GOT3 (cell line): ENCODE results near the gene DTNA.
A peak's percentile ranks its signal among the peaks of the same experiment; 100 is the strongest.
"Not testable (repeated sequence)": the region's sequence is repeated elsewhere in the genome, so short reads cannot be mapped to it uniquely, and the experiment has no call there.

ENCODE experiments used
- DNase-seq: peaks from one replicate; lab custom pipeline; 2025; ENCODE audit warnings: mixed read lengths; lab: John Stamatoyannopoulos, UW

The DTNA gene

DNA sequence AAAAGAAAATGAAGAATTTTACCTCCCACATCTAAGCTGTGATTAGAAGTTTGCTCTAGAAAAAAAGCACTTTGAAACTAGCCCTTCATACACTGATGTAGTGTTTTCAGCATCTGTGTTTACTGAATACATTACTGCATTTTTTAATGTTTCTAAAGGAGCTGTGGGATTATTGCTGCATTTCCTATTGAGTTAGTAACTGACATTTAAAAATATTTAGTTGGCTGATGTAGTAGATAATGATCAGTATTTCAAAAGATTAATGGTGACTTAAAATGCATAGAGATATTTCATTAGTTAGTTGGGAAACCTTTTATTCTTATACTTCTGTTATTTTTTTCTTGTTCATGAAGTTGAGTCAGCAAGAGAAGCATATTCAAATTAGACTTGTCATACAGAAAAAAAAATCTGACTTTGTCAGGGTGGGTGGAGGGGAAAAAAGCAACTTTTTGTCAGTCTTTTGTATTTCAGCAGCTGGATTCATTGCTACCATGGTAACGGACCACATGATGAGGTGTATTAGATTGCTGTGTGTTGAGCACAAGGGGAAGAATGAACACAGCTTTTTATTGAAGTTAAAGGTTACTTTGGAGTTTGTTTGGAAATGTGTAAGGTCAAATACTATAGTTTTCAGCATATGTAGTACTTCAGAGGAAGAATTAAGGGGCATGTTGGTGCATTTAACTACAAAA lies at the start of gene DTNA:
DTNA (plus strand) TSS at position 549 of the 692 bp plus-strand sequence. CDS start 45,679 bp downstream, outside the sequence.
- DNase-seq = no peak

DNA sequence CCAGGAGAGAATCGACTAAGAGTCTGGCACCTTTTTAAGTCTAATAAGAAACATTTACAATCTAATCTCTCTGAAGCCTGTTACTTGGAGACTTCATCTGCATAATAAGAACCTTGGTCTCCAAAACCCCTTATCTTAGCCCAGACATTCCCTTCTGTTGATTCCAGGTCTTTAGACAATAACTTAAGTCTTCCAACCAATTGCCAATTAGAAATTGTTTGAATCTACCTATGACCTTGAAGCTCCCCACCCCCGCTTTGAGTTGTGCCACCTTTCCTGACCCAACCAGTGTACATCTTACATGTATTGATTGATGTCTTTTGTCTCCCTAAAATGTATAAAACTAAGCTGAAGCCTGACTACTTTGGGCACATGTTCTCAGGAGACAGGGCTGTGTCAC lies 49.5 kb upstream of the DTNA start:
- no peak for DNase-seq

DNA sequence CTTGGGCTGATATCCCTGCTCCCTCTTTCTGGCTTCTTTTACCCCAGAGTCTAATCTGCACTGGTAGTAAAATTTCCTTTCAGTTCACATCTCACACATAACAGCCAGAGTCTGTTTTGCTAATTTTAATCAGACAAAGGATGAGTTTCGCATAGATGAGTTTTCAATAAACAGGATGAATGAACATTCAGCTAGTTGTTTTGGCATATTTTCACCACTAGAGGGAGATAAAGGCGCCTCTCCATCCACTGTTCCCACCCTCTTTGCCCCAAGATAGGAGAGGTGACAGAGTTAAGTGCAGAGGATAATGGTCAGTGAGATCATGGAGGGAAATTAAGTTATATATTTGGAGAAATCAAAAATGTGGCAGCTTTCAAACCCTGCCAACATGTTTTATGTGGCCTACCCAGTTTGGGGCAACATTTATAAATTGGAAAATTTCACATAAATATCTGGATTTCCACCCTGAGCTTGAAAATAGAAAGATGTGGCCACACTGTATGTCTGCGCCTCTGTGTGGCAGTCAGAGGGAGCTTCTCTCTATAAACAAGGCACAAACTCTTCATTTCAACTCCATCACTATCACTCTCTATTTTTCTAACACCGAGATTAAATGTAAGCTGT lies 48.5 kb upstream of the DTNA start:
- DNase-seq = no peak

DNA sequence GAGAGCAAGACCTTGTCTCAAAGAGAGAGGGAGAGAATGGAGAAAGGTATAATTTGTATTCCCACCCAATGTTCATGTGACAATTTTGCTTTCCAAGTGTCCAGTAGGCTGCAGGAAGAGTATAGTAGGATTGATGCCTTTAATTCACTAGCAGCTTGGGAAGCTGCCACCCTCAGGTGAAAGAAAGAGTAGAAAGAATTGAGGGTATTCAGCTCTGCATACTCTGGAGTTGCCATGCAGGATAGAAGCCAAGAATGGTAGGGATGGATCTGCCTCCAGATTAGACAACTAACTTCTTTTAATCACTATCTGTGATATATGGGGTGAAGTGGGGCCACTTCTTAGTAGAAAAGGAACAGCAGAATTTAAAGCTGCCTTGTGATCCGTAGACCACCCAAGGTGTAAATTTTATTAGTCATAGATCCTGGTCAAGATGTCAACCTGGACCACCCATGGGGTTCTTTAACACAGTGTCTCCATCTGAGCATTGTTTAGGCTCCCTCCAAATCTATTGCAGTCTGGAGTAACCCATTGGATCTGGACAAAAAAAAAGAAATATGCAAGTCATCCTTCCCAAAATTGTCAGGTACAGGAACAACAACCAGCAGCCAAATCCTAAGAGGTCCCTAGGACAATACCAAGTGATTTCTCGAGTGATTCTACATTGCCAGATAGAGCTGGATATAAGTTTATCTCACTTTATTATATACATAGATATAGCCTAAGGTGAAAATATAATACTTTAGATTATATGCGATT lies 33.1 kb upstream of the DTNA start:
- no peak for DNase-seq

DNA sequence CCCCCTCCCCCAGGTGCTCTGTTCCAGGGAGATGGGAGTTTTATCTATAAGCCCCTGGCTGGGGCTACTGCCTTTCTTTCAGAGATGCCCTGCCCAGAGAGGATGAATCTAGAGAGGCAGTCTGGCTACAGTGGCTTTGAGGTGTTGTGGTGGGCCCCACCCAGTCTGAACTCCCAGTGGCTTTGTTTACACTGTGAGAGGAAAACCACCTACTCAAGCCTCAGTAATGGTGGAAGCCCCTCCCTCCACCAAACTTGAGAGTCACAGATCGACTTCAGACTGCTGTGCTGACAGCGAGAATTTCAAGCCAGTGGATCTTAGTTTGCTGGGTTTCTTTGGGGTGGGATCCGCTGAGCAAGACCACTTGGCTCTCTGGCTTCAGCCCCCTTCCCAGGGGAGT lies 20.3 kb upstream of the DTNA start:
- DNase-seq = not testable (repeated sequence)

DNA sequence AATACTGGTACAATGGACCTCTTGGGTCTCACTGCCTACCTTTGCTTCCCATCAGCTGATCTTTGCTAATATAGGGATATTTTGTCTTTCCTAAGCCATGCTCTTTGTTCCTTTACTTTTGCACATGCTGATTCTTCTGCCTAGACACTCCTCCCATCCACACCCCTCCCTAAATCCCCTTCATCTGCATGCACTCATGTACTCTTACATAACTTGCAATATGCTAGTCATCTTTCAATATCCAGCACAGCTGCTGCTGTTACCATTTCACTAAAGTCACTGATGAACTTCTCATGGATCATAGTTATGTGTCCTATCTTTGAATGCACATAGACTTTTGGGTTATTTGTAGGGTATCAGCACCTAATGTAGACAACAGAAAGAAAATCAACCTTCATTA lies 18.5 kb upstream of the DTNA start:
- DNase-seq = no peak

DNA sequence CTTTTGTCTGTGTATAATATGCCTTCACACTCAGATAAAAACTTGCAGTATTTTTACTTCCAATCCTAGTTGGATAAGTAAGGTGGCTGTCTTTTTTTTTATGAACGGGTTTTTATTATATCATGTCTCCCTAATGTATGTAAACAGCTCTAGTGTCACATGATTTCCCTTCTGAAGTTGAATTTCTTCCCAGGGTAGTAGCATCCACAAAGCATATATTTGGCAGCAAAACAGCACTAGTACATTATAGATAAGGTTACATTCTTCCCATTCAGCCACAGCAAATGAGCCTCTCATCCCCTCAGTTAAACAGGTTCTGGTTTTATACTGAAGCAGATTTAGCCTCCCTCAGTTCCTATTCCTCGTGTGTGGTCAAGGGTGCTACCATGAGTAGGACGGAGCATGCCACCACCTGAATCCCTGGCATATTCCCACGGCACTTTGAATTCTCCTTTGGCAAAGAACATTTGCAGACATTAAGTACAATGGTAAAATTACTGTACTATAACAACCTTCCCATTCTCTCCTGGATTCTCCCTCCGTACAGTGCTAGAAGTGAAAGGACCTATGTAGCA lies 15.4 kb upstream of the DTNA start:
- no peak for DNase-seq

DNA sequence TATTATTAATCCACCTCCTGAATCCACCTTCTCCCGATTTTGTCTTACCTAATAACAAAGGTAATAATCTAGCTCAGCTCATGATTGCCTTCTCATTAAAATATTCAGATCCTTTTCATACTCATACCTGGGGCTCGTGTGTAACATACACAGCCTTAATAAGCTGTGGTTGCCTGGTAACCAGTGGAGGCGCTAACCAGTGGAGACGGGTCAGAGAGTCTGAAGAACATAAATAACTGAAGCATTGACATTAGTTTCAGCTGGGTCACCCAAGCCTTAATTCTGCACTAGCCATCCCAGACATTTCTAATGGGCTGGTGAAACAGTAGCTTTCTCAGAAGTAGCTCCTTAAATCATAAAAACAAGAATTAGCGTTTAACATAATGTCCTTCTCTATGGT lies 14.8 kb upstream of the DTNA start:
- no peak for DNase-seq

DNA sequence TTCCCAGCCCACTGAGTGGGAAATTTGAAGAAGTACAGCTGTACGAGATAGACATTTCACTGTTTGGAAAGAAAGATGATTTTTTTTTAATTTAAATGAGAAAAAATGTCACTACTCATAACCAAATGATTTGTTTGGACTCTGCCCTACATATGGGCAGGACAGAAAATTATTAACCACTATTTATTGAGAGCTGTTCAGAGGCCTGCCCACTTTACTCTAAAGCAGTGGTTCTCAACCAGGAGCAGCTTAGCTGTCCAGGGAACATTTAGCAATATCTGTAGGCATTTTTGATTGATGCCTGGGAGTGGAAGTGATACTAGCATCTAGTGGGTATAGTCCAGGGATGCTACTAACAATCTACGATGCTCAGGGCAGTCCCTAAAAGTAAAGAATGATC lies 13.4 kb upstream of the DTNA start:
- DNase-seq = no peak

DNA sequence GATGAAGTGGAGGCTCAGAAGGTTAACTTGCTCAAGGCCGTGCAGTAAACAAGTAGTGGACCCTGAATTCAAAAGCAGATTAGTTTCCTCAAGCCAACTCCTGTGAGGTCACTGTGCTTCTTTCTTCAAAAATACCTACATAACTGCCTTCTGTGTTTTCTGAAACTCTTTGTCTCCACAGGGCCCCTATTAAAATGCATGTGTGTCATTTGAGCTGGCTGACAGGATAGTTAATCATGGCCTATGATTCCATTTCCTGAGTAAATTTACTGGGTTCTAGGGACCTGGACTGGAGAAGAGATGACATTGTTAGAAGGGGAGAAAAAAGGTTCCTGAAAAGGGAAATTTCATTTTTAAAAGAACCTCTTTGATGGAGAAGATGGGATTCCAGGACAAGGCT lies 12.9 kb upstream of the DTNA start:
- DNase-seq = no peak

DNA sequence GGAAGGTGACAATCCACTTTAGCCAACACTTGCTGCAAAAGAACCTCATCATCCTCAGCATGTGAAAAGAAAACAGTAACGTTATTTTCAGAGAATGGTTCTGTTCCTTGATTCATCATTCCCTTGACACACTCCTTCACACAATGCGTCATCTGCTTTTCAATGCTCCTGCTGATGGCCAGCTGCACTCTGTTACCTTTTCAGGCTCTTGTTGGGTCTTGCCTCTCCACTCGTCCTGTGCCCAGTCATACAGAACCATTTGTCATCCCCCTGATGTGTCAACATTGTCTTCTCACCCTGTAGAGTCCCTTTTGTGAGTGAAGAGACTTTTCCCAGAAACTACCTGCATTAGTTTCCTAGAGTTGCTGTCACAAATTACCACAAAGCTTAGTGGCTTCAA lies 12.2 kb upstream of the DTNA start:
- no peak for DNase-seq

DNA sequence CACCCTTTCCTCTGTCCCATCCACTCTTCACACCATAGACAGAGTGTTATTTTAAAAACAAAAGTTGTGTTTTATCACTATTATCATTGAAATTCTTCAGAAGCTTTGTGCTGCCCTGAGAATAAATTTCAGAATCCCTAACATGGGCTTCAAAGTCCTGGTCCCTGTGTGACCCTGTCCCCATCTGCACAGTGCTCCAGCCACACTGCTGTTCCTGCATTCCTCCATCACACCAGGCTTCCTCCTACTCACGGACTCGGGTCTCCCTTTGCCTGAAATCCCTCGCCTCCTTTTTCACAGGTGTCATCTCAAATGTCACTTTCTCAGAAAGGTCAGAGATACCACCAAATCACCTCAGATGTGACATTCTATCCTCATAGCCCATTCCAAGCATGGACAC lies 8.2 kb upstream of the DTNA start:
- DNase-seq = no peak

DNA sequence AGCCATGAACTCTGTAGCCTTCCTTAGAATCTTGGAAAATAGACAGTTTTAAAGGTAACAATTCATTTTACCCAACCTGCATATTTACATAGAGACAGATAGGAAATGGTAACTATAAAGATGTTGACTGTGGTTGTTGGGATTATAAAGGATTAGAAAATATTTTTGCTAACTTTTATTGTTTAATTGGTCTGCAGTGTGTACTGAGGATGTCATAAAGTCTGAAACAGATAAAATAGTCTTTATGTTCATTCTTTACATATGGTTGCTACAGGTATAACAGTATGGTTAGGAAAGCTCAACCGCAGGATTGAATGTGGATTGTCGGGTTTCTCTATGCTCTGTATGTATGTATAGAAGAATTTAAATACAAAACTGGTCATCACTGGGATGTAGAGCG lies 7.3 kb upstream of the DTNA start:
- no peak for DNase-seq

DNA sequence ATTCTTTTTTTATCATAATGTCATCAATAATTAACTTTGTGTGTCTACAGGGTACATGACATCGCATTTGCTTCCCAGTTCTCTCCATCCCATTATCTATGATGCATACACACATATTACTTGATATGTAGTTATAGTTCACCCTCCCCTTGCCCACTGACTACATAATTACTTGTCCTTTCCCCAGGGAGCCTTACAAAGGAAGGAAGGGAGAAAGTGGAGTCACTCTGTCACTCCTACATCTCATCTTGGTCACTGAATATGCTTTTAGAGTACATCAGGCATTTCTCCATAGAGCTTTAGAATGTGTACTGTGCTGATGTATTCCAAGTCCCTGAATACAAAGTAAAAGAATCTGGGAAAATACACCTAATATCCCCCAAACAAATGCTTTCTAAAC lies 6.0 kb upstream of the DTNA start:
- no peak for DNase-seq

DNA sequence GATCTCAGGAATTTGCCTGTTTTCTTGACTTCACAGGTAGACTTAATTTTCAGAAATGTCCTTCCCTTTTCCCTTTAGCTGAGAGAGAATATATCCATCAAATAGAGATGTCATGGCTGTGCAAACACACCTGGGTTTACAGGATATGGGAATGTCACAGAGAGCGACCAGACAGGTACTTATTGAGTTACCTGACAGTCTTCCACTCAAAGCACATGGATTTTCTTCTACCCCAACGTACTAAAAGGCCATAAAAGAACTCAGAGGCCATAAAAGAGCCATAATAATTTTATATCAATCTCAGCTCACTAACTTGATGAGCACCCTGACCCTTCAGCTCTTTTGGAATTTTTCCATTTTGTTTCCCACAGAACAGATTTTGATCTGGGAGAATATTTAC lies 5.3 kb upstream of the DTNA start:
- DNase-seq = no peak

DNA sequence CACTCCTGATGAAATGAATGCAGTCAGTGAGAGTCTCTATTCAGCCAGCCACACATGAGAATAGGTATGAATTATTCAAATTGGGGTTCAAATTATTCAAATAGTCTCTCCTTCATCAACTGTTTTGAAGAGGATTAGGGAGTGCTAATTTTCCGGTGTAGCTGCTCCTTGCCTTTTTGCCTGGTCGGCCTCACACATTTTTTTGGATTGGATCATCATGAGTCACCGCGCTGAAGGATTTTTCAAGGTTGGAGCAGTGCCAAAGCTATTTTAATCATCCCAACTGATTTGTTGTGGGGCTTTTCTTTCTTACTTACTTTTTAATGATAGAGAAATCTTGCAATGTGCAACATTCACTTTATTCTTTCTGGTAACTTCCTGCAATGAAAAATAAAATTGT lies 2.4 kb upstream of the DTNA start:
- DNase-seq = peak; percentile 0

DNA sequence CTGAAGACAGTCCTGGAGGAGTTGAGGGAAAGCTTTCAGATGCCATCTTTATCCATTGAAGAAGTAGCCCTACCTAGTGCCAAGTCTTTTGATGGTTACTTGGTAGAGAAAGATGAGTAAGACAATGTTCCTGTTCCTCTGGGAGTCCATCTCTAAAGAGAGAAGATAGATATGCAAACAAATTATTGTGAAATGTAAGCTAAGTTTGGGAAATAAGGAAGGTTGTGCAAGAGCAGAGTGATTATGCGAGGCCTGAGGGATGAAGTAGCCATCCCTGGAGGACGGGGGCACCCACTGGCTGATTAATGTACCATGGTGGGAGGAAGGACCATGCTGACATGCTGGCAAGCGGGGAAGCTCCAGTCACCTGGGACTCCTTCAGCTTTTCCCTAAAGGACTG lies 994 bp upstream of the DTNA start:
- peak; percentile 1 for DNase-seq

DNA sequence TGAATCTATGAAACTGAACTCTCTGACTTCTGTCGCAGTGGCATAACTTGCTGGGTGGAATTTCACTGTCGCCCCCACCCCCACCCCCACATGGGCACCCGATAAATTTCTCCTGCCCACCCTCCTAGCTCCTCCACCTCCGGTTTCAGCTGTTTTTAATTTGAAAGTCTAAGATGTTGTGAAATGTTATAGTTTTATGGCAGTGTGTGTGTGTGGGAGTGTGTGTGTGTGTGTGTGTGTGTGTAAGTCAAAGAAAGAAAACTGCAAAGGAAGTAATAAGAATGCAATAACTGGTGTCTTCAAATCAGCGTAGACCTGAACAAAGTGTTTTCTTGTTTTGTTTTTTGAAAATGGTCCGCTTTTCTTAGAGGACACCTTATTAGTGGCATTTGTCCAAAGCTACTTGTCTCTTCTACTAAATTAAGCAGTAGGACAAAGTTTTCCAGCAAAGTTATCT lies 388 bp downstream of the DTNA start:
- no peak for DNase-seq

DNA sequence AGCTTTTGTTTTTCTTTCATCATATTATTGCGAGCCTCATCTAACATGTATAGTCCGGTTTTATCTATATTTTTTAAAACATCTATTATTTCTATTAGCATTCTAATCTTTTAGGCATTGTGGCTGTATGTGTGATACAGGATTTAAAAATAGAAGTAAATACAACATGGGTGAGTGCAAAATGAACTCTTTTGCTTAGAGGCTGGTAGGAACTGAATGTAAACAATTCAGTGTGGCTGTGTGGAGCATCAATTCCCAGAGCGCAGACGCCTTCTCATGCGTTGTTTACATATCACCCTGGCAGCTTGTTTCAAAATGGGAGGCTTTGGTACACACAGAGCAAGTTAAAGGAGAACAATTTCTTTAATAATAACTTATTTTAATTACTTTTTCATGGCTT lies 836 bp downstream of the DTNA start:
- DNase-seq = no peak

DNA sequence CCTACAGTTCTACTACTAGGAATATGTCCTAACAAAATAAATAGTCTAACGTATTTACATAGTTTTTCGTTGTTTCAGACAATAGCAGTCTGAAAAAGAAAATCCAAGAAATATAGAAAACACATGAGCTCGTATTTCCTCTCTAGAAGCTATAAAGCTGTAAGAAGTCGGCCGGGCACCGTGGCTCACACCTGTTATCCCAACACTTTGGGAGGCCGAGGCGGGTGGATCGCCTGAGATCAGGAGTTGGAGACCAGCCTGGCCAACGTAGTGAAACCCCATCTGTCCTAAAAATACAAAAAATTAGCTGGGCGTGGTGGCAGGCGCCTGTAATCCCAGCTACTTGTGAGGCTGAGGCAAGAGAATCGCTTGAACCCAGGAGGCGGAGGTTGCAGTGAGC lies 6.0 kb downstream of the DTNA start:
- DNase-seq = not testable (repeated sequence)

DNA sequence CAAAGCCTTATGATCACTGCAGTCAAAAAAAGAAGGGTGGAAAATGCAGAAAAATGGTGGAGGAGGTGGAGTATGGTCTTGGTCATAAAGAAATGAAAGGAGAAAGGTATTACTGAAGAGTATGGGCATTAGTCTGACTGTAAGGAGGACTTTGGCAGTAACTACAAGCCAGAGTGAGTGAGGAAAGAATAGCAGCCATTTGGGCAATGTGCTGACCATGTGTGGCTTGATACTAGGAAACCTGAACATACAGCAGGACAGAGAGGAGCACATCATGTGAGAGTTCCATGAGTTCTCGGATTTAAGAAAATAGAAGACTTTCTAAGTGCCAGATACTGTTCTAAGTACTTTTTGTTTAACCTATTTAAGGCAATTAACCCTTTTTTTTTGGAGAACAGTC lies 8.5 kb downstream of the DTNA start:
- no peak for DNase-seq

DNA sequence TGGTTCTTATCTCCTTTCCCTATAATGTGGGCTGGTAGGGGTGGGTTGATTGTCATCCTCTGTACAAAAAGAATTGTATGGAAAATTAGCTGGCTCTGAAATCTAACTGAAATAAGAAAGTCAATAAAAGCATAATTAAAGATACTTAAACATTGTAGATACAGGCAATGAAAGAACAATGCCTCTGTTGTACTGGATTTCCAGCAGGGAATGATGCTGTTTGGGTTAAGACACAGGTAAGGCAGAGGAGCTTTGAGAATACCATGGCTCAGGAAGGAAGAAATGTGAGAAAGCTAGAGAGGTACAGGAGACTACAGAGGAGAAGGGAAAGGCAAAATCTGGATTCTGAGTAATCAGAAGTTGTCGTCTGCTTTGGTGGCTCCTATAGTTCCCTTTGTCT lies 10.1 kb downstream of the DTNA start:
- no peak for DNase-seq

DNA sequence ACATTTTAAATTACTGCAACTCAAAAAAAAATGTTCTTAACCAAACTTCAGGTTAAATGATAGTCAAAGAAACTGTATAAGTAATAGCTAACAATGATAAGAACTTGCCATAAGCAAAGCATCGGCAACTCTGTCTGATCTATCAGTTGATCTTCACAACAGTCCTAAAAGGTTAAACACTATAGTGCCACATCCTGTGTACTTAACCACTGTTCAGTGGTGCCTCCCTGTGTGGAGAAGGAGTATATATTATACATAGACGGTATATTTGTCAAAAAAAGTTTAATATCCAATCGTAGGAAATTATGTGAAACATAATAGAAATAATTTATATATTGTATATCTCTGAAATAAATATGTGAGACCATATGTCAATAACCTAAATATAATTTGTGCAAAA lies 13.0 kb downstream of the DTNA start:
- no peak for DNase-seq
